IMR-90 (cell line): ENCODE measurements around the gene PSMB2. TPM values are rescaled to one million over a fixed set of nuclear protein-coding genes. Genes with fewer than 3 reads are reported as not detected.
A peak's percentile ranks its signal among the peaks of the same experiment; 100 is the strongest.

Experiments used
- ATAC-seq: fragments of 200-7000 bp; cut with Tn5 transposase; 2 replicates; pipeline ENCODE4 v1.9.1; 2020; ENCODE audit warnings: low read depth, mild to moderate bottlenecking, moderate library complexity
- BruUV-seq: library from RNA; stranded (reverse); fragments of 400-500 nt; replicated peaks from 2 replicates; lab custom pipeline; 2021; lab: Mats Ljungman, UMichigan
- CTCF ChIA-PET: fragments of 300-600 bp; formaldehyde crosslinking; extraction: SDS; loops from one replicate; lab custom pipeline; 2021; ENCODE audit warnings: antibody characterized with exemption; lab: Yijun Ruan, JAX
- POLR2A ChIA-PET: fragments of 300-600 bp; sonication (Branson Sonifier 250); formaldehyde crosslinking; loops from one replicate; lab custom pipeline; 2022; ENCODE audit warnings: antibody characterized with exemption; ENCODE audit not compliant: unreplicated experiment; lab: Charles Lee
- DNase-seq: peaks from one replicate; pipeline ENCODE4 v3.0.0; 2013
- H2AFZ ChIP-seq: replicated peaks from 2 replicates; pipeline ENCODE3; 2013; ENCODE audit warnings: low read length, mild to moderate bottlenecking; ENCODE audit not compliant: poor library complexity
- H2AK5ac ChIP-seq: 2 replicates; pipeline ENCODE4 v1.6.1; 2013; ENCODE audit warnings: low read depth, low read length, inconsistent platforms
- H2AK9ac ChIP-seq: replicated peaks from 2 replicates; pipeline ENCODE3; 2013; ENCODE audit warnings: mild to moderate bottlenecking, low read depth, low read length, moderate library complexity; ENCODE audit not compliant: poor library complexity
- H2BK120ac ChIP-seq: 2 replicates; pipeline ENCODE4 v1.6.1; 2013; ENCODE audit warnings: low read depth, low read length, inconsistent platforms
- H2BK15ac ChIP-seq: 3 replicates; pipeline ENCODE4 v1.6.1; 2013; ENCODE audit warnings: low read depth, low read length, inconsistent platforms
- H2BK20ac ChIP-seq: 2 replicates; pipeline ENCODE4 v1.6.1; 2013; ENCODE audit warnings: low read depth, mild to moderate bottlenecking, inconsistent platforms, low read length, moderate library complexity
- H2BK5ac ChIP-seq: 2 replicates; pipeline ENCODE4 v1.6.1; 2013; ENCODE audit warnings: mild to moderate bottlenecking, low read depth, low read length, inconsistent platforms; ENCODE audit not compliant: poor library complexity, severe bottlenecking
- H3K14ac ChIP-seq: replicated peaks from 2 replicates; pipeline ENCODE4 v1.6.1; 2013; ENCODE audit warnings: low read depth, low read length, inconsistent platforms
- H3K18ac ChIP-seq: 2 replicates; pipeline ENCODE4 v1.6.1; 2013; ENCODE audit warnings: low read depth, low read length, control low read depth
- H3K23ac ChIP-seq: 2 replicates; pipeline ENCODE4 v1.6.1; 2013; ENCODE audit warnings: low read depth, low read length, inconsistent platforms
- H3K27ac ChIP-seq: 2 replicates; pipeline ENCODE4 v1.5.1; 2013; ENCODE audit warnings: mild to moderate bottlenecking, control low read depth, low read length; ENCODE audit not compliant: insufficient read depth
- H3K27me3 ChIP-seq: 2 replicates; pipeline ENCODE4 v1.6.1; 2013; ENCODE audit warnings: low read length; ENCODE audit not compliant: control insufficient read depth, insufficient read depth
- H3K36me3 ChIP-seq: 2 replicates; pipeline ENCODE4 v1.6.1; 2013; ENCODE audit warnings: low read length, mixed read lengths; ENCODE audit not compliant: control insufficient read depth, insufficient read depth
- H3K4ac ChIP-seq: 2 replicates; pipeline ENCODE4 v1.6.1; 2013; ENCODE audit warnings: low read depth, low read length, inconsistent platforms
- H3K4me1 ChIP-seq: 2 replicates; pipeline ENCODE4 v1.6.1; 2013; ENCODE audit warnings: low read length, mixed read lengths; ENCODE audit not compliant: control insufficient read depth, insufficient read depth
- H3K4me2 ChIP-seq: 2 replicates; pipeline ENCODE4 v1.6.1; 2013; ENCODE audit warnings: low read depth, mild to moderate bottlenecking, control low read depth, low read length, moderate library complexity
- H3K4me3 ChIP-seq: 2 replicates; pipeline ENCODE4 v1.5.1; 2013; ENCODE audit warnings: low read depth, mild to moderate bottlenecking, control low read depth, low read length, moderate library complexity; ENCODE audit not compliant: insufficient read depth
- H3K56ac ChIP-seq: 2 replicates; pipeline ENCODE4 v1.6.1; 2013; ENCODE audit warnings: low read length, inconsistent platforms; ENCODE audit not compliant: insufficient read depth; ENCODE audit errors: extremely low read depth
- H3K79me1 ChIP-seq, 2 experiments: 2 replicates each; pipeline ENCODE4 v1.6.1; 2013; ENCODE audit warnings: low read length in 2 of 2, inconsistent platforms in 1 of 2, low read depth in 1 of 2
- H3K9ac ChIP-seq: 2 replicates; pipeline ENCODE4 v1.6.1; 2013; ENCODE audit warnings: low read depth, low read length, control low read depth
- H3K9me1 ChIP-seq: 2 replicates; pipeline ENCODE4 v1.6.1; 2013; ENCODE audit warnings: low read length, inconsistent platforms; ENCODE audit not compliant: insufficient read depth
- H3K9me3 ChIP-seq: 2 replicates; pipeline ENCODE4 v1.6.1; 2013; ENCODE audit warnings: low read length; ENCODE audit not compliant: control insufficient read depth, insufficient read depth
- H4K20me1 ChIP-seq: 2 replicates; pipeline ENCODE4 v1.6.1; 2013; ENCODE audit warnings: low read length, inconsistent platforms; ENCODE audit not compliant: insufficient read depth
- H4K5ac ChIP-seq: 2 replicates; pipeline ENCODE4 v1.6.1; 2013; ENCODE audit warnings: mild to moderate bottlenecking, low read depth, low read length, control low read depth
- H4K8ac ChIP-seq, 2 experiments: 2 replicates each; pipeline ENCODE4 v1.6.1; 2013; ENCODE audit warnings: low read depth in 2 of 2, low read length in 2 of 2, control low read depth in 1 of 2, inconsistent platforms in 1 of 2
- H4K91ac ChIP-seq: 2 replicates; pipeline ENCODE4 v1.6.1; 2013; ENCODE audit warnings: low read depth, low read length, inconsistent platforms; ENCODE audit not compliant: insufficient read depth
- BHLHE40 ChIP-seq: fragments of 150-350 bp; IDR thresholded peaks from 2 replicates; pipeline ENCODE4 v1.6.1; 2016; ENCODE audit warnings: mild to moderate bottlenecking, low read depth, low read length
- CEBPB ChIP-seq: IDR thresholded peaks from 2 replicates; pipeline ENCODE4 v1.6.1; 2012; ENCODE audit warnings: low read depth, low read length, improper control_type of control experiment
- CHD1 ChIP-seq: IDR thresholded peaks from 2 replicates; pipeline ENCODE4 v1.6.1; 2012; ENCODE audit warnings: low read depth, low read length, improper control_type of control experiment
- FOS ChIP-seq: fragments of 150-350 bp; IDR thresholded peaks from 2 replicates; pipeline ENCODE4 v1.6.1; 2016; ENCODE audit warnings: low read depth, low read length
- MAFK ChIP-seq: IDR thresholded peaks from 2 replicates; pipeline ENCODE4 v1.6.1; 2012; ENCODE audit warnings: low read depth, low read length, improper control_type of control experiment
- MAZ ChIP-seq: IDR thresholded peaks from 2 replicates; pipeline ENCODE4 v1.6.1; 2012; ENCODE audit warnings: low read depth, mild to moderate bottlenecking, low read length, improper control_type of control experiment, moderate library complexity, borderline replicate concordance
- NFE2L2 ChIP-seq: fragments of 150-350 bp; IDR thresholded peaks from 2 replicates; pipeline ENCODE4 v1.6.1; 2016; ENCODE audit warnings: low read depth, mild to moderate bottlenecking, low read length
- POLR2A ChIP-seq: IDR thresholded peaks from 2 replicates; pipeline ENCODE4 v1.6.1; 2012; ENCODE audit warnings: mild to moderate bottlenecking, low read depth, low read length
- RAD21 ChIP-seq: IDR thresholded peaks from 2 replicates; pipeline ENCODE4 v1.6.1; 2012; ENCODE audit warnings: low read length, improper control_type of control experiment
- RCOR1 ChIP-seq: IDR thresholded peaks from 2 replicates; pipeline ENCODE4 v1.6.1; 2012; ENCODE audit warnings: mild to moderate bottlenecking, low read length, improper control_type of control experiment; ENCODE audit not compliant: insufficient replicate concordance
- RFX5 ChIP-seq: IDR thresholded peaks from 2 replicates; pipeline ENCODE4 v1.8.0; 2012; ENCODE audit warnings: low read depth, mild to moderate bottlenecking, low read length, moderate library complexity
- SMC3 ChIP-seq: fragments of 150-350 bp; IDR thresholded peaks from 2 replicates; pipeline ENCODE4 v1.6.1; 2016; ENCODE audit warnings: low read depth, mild to moderate bottlenecking, antibody characterized with exemption, low read length, moderate library complexity
- WGBS, 2 experiments: methylation state at CpG; one replicate each; pipeline versions ENCODE4 v1.1.5 to v1.1.7; 2013; ENCODE audit warnings: missing lambda C conversion rate in 2 of 2; ENCODE audit not compliant: insufficient read length in 1 of 2; ENCODE audit errors: extremely low coverage in 2 of 2; 5-methylcytosine and 5-hydroxymethylcytosine counted together
- dilution Hi-C: fragments of 300-500 bp; cut with HindIII; formaldehyde crosslinking; loops from one replicate; pipeline ENCODE4 v1.14.3; 2018; ENCODE audit warnings: low sequenced_read_pairs; ENCODE audit not compliant: unreplicated experiment
- in situ Hi-C: fragments of 300-500 bp; cut with MboI; formaldehyde crosslinking; loops from 3 replicates; pipeline ENCODE4 v1.14.3; 2019; ENCODE audit warnings: low sequenced_read_pairs, inconsistent platforms, mixed read lengths
- intact Hi-C: fragments of 100-400 bp; cut with micrococcal nuclease; formaldehyde crosslinking; loops from 2 replicates; pipeline ENCODE4 v1.10.0; 2022
- polyA plus RNA-seq, 3 experiments: library from polyadenylated mRNA; depleted of rRNA; stranded (reverse); fragments of >200 nt; gene quantifications; 2 replicates each; pipeline ENCODE4 v1.2.3, GENCODE V29; 2012; ENCODE audit warnings: low replicate concordance in 1 of 3
- total RNA-seq: library from RNA; depleted of rRNA; stranded (reverse); fragments of >200 nt; gene quantifications from 2 replicates; pipeline ENCODE4 v1.2.3, GENCODE V29; 2012
- TF ChIP-seq, protein P1 (sequence below): fragments of 150-350 bp; IDR thresholded peaks from 2 replicates; pipeline ENCODE4 v1.6.1; 2017; ENCODE audit warnings: mild to moderate bottlenecking, antibody characterized with exemption, low read length, low read depth
- TF ChIP-seq, protein P2 (sequence below): conservative IDR thresholded peaks from 2 replicates; pipeline ENCODE4 v1.5.1; 2012; ENCODE audit warnings: mild to moderate bottlenecking, low read depth, low read length, improper control_type of control experiment
- TF ChIP-seq, protein P3 (sequence below): fragments of 150-350 bp; IDR thresholded peaks from 2 replicates; pipeline ENCODE4 v1.6.1; 2016; ENCODE audit warnings: low read depth, mild to moderate bottlenecking, low read length, moderate library complexity, borderline replicate concordance

Gene PSMB2
- total and polyA plus RNA-seq, 2 of the 4 experiments (the other 2 are of a cell fraction): 23.8 to 86.2 TPM

DNA sequence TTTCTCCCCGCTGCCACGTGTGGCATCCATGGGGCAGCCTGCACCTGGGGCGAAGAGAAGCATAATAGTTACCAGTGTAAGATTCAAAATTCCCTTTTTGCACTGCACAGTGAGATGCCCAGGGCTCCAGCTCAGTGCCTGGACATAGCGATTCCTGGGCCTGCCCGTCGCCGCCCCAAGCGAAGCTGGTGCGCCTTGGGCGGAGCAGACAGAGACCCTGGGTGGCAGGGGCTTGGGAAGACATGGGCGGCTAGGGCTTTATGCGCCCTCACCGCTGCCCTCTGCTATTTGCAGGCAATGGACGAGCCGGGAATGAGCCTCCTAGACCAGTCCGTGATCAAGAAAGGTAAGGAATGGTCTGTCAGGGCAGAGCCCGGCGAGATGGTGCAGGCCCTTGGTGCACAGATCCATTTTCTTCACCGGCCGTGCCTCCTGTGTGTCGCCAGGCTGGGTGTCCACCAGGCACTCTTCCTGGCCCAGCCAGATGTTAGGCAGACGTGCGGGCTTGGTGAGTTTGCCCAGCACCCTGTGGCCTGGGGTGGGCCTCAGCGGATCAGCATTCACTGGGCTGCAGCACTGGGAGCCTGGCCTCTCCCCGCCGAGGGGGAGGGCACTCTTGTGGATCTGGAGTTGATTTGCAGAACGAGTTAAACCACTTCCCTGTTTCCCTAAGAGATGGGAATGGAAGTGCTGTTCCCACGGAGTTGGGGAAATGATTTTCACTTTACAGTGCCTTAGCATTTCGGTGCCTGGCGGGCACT, 66.5 kb downstream of the PSMB2 start:
- POLR2A ChIA-PET: no interaction called here
- Histone ChIP-seq H4K8ac (no peak overlapping the region), H2AK9ac (peak overlapping the region; percentile 28), H3K9me3 (no peaks in the 10 kb centered on the region), H3K27me3 (peaks cover 51% of the 10 kb centered on the region), H3K79me1 (no peaks in the 10 kb centered on the region), H3K56ac (no peak overlapping the region), H4K91ac (no peak overlapping the region), H3K14ac (no peak overlapping the region), H3K36me3 (no peaks in the 10 kb centered on the region), H2BK15ac (no peak overlapping the region), H3K23ac (no peak overlapping the region), H3K18ac (no peak overlapping the region), H2BK20ac (no peak overlapping the region), H3K9me1 (no peaks in the 10 kb centered on the region), H3K4me3 (no peak overlapping the region), H2AFZ (peak overlapping the region; percentile 42), H2BK5ac (no peak overlapping the region), H3K27ac (no peak overlapping the region), H4K20me1 (no peaks in the 10 kb centered on the region), H4K5ac (no peak overlapping the region), H2AK5ac (no peak overlapping the region), H3K4me2 (no peak overlapping the region), H3K4ac (no peak overlapping the region), H3K9ac (no peak overlapping the region), H2BK120ac (no peak overlapping the region), H3K4me1 (peaks cover 1% of the 10 kb centered on the region; the same call in 1 of the 2 replicates)
- intact Hi-C loops (no loop called here), in situ Hi-C loops (loop anchor here (5.0 kb wide), 1 partner anchor 197 kb away; no protein-coding TSS in a partner anchor), dilution Hi-C loops (no loop called here)
- DNase-seq: no peak
- BruUV-seq: no TSS peak
- CTCF ChIA-PET: no interaction called here
- WGBS, 2 experiments: 82% methylated on average over 20 of the region's 30 CpGs; no CpG with 5 or more reads in 1 of the 2 experiments
- ATAC-seq: no peak
- TF ChIP-seq NFE2L2: no peak
- TF ChIP-seq BHLHE40: no peak
- TF ChIP-seq POLR2A: no peak
- no peak for TF ChIP-seq MAFK
- TF ChIP-seq CEBPB: no peak
- TF ChIP-seq, protein P1, sequence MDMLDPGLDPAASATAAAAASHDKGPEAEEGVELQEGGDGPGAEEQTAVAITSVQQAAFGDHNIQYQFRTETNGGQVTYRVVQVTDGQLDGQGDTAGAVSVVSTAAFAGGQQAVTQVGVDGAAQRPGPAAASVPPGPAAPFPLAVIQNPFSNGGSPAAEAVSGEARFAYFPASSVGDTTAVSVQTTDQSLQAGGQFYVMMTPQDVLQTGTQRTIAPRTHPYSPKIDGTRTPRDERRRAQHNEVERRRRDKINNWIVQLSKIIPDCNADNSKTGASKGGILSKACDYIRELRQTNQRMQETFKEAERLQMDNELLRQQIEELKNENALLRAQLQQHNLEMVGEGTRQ: no peak
- no peak for TF ChIP-seq SMC3
- no peak for TF ChIP-seq FOS
- no peak for TF ChIP-seq CHD1
- no peak for TF ChIP-seq MAZ
- TF ChIP-seq, protein P2, sequence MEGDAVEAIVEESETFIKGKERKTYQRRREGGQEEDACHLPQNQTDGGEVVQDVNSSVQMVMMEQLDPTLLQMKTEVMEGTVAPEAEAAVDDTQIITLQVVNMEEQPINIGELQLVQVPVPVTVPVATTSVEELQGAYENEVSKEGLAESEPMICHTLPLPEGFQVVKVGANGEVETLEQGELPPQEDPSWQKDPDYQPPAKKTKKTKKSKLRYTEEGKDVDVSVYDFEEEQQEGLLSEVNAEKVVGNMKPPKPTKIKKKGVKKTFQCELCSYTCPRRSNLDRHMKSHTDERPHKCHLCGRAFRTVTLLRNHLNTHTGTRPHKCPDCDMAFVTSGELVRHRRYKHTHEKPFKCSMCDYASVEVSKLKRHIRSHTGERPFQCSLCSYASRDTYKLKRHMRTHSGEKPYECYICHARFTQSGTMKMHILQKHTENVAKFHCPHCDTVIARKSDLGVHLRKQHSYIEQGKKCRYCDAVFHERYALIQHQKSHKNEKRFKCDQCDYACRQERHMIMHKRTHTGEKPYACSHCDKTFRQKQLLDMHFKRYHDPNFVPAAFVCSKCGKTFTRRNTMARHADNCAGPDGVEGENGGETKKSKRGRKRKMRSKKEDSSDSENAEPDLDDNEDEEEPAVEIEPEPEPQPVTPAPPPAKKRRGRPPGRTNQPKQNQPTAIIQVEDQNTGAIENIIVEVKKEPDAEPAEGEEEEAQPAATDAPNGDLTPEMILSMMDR: no peak
- TF ChIP-seq RAD21: no peak
- no peak for TF ChIP-seq RCOR1
- TF ChIP-seq, protein P3, sequence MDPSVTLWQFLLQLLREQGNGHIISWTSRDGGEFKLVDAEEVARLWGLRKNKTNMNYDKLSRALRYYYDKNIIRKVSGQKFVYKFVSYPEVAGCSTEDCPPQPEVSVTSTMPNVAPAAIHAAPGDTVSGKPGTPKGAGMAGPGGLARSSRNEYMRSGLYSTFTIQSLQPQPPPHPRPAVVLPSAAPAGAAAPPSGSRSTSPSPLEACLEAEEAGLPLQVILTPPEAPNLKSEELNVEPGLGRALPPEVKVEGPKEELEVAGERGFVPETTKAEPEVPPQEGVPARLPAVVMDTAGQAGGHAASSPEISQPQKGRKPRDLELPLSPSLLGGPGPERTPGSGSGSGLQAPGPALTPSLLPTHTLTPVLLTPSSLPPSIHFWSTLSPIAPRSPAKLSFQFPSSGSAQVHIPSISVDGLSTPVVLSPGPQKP: no peak
- TF ChIP-seq RFX5: no peak
